Small intestine (tissue), 7 donors: ENCODE data around the gene ACTR3. TPM values are rescaled to one million over a fixed set of nuclear protein-coding genes. Genes with fewer than 3 reads are reported as not detected.

Source experiments
- DNase-seq, 2 donors: peaks; one replicate each; pipeline versions ENCODE4 v3.0.0 to v3.0.0-alpha.2; 2013
- FAIRE-seq: peaks from 2 replicates; lab custom pipeline; 2012; peaks lifted over from hg19 to GRCh38; lab: Jason Lieb, UNC
- H3K27ac ChIP-seq, 3 donors: one replicate each; pipeline ENCODE4 v1.5.1; 2013; ENCODE audit warnings: low read length in 2 of 3, mild to moderate bottlenecking in 2 of 3, control low read depth in 1 of 3, inconsistent platforms in 1 of 3, low read depth in 1 of 3, moderate library complexity in 1 of 3
- H3K27me3 ChIP-seq, 3 donors: one replicate each; pipeline ENCODE4 v1.6.1; 2013; ENCODE audit warnings: low read length in 3 of 3, inconsistent platforms in 1 of 3; ENCODE audit not compliant: control insufficient read depth in 3 of 3, insufficient read depth in 3 of 3
- H3K36me3 ChIP-seq, 3 donors: one replicate each; pipeline ENCODE4 v1.6.1; 2013; ENCODE audit warnings: low read length in 3 of 3, inconsistent platforms in 1 of 3, low read depth in 1 of 3, mild to moderate bottlenecking in 1 of 3, moderate library complexity in 1 of 3; ENCODE audit not compliant: control insufficient read depth in 3 of 3, insufficient read depth in 2 of 3
- H3K4me1 ChIP-seq, 3 donors: one replicate each; pipeline ENCODE4 v1.6.1; 2013; ENCODE audit warnings: low read length in 2 of 3, inconsistent platforms in 1 of 3, low read depth in 1 of 3, mild to moderate bottlenecking in 1 of 3, moderate library complexity in 1 of 3; ENCODE audit not compliant: control insufficient read depth in 3 of 3, insufficient read depth in 2 of 3
- H3K4me3 ChIP-seq, 3 donors: one replicate each; pipeline ENCODE4 v1.5.1; 2013; ENCODE audit warnings: low read length in 3 of 3, control low read depth in 1 of 3, inconsistent platforms in 1 of 3, low read depth in 1 of 3, mild to moderate bottlenecking in 1 of 3, moderate library complexity in 1 of 3
- H3K9me3 ChIP-seq, 2 donors: one replicate each; pipeline ENCODE4 v1.6.1; 2013; ENCODE audit warnings: low read depth in 1 of 2, low read length in 1 of 2; ENCODE audit not compliant: control insufficient read depth in 2 of 2, insufficient read depth in 1 of 2
- WGBS, 3 donors: extraction: QIAGEN DNeasy Blood & Tissue Kit; methylation state at CpG; one replicate each; pipeline ENCODE4 v1.1.7; 2013; 5-methylcytosine and 5-hydroxymethylcytosine counted together
- polyA plus RNA-seq, 4 donors: library from polyadenylated mRNA; stranded (reverse) in 3 of 4; unstranded in 1 of 4; fragments of 200-250 nt in 3 of 4; fragments of 120-200 nt in 1 of 4; gene quantifications; one replicate each; pipeline versions ENCODE4 v1.2.1 to v1.2.3, GENCODE V29; 2013
- donor health status: healthy with polysubstance abuse.
- donor health status: control.
- donor health status: control.
- donor health status: Bipolar disorder and iron deficiency.
- donor health status: healthy.

ACTR3 gene
- polyA plus RNA-seq, 4 donors, result 78.9 to 137 (median 95.4) TPM

- H3K4me3 ChIP-seq, result no peak overlapping the region
- no peak overlapping the region for H3K27ac ChIP-seq
- H3K36me3 ChIP-seq, result no peaks in the 10 kb centered on the region
- no peak for FAIRE-seq
- no peaks in the 10 kb centered on the region for H3K27me3 ChIP-seq
- no peak for DNase-seq
- H3K9me3 ChIP-seq, result peaks cover 0 to 5% of the 10 kb centered on the region in 2 donors
- H3K4me1 ChIP-seq, result peaks cover 0 to 5% (median 0%) of the 10 kb centered on the region in 3 donors
- WGBS, 3 donors, result 74 to 79% (median 75%) methylated on average over 4 of the region's 4 CpGs
Measured at GRCh38 chr2:113847144-113847543, 42.7 kb upstream of the ACTR3 start.

- DNase-seq (no peak), FAIRE-seq (no peak)
- Histone ChIP-seq H3K4me3 (no peak overlapping the region), H3K36me3 (no peaks in the 10 kb centered on the region), H3K27me3 (no peaks in the 10 kb centered on the region), H3K27ac (no peak overlapping the region), H3K4me1 (peaks cover 0 to 5% (median 3%) of the 10 kb centered on the region in 3 donors), H3K9me3 (peaks cover 0 to 5% of the 10 kb centered on the region in 2 donors)
- 79 to 82% (median 81%) methylated on average over 6 of the region's 6 CpGs for WGBS, 3 donors
Measured at GRCh38 chr2:113848758-113849415, 41.0 kb upstream of the ACTR3 start.

- Histone ChIP-seq H3K36me3 (no peaks in the 10 kb centered on the region), H3K27ac (no peak overlapping the region), H3K4me3 (no peak overlapping the region), H3K27me3 (no peaks in the 10 kb centered on the region), H3K4me1 (peaks cover 0 to 5% (median 3%) of the 10 kb centered on the region in 3 donors), H3K9me3 (peaks cover 0 to under 1% of the 10 kb centered on the region in 2 donors)
- 62 to 75% (median 71%) methylated on average over 3 of the region's 3 CpGs for WGBS, 3 donors
- FAIRE-seq (no peak), DNase-seq (peak in 1 of 2 donors; percentile 14)
Measured at GRCh38 chr2:113850687-113851086, 39.2 kb upstream of the ACTR3 start.

- Histone ChIP-seq H3K36me3 (no peaks in the 10 kb centered on the region), H3K9me3 (no peaks in the 10 kb centered on the region), H3K27me3 (no peaks in the 10 kb centered on the region), H3K4me3 (no peak overlapping the region), H3K4me1 (peaks cover 0 to 5% (median 3%) of the 10 kb centered on the region in 3 donors), H3K27ac (no peak overlapping the region)
- WGBS, 3 donors, result 19 to 45% (median 27%) methylated on average over 3 of the region's 3 CpGs
- FAIRE-seq (no peak), DNase-seq (peak; percentile 51 to 67)
Measured at GRCh38 chr2:113851640-113852039, 38.2 kb upstream of the ACTR3 start.

- no peaks in the 10 kb centered on the region for H3K27me3 ChIP-seq
- 89 to 97% (median 95%) methylated on average over 1 of the region's 1 CpG for WGBS, 3 donors
- H3K36me3 ChIP-seq, result no peaks in the 10 kb centered on the region
- peaks cover 0 to 5% (median 3%) of the 10 kb centered on the region in 3 donors for H3K4me1 ChIP-seq
- H3K9me3 ChIP-seq, result no peaks in the 10 kb centered on the region
- no peak overlapping the region for H3K4me3 ChIP-seq
- DNase-seq, result no peak
- no peak overlapping the region for H3K27ac ChIP-seq
- FAIRE-seq, result no peak
Measured at GRCh38 chr2:113854208-113854607, 35.7 kb upstream of the ACTR3 start.

DNA sequence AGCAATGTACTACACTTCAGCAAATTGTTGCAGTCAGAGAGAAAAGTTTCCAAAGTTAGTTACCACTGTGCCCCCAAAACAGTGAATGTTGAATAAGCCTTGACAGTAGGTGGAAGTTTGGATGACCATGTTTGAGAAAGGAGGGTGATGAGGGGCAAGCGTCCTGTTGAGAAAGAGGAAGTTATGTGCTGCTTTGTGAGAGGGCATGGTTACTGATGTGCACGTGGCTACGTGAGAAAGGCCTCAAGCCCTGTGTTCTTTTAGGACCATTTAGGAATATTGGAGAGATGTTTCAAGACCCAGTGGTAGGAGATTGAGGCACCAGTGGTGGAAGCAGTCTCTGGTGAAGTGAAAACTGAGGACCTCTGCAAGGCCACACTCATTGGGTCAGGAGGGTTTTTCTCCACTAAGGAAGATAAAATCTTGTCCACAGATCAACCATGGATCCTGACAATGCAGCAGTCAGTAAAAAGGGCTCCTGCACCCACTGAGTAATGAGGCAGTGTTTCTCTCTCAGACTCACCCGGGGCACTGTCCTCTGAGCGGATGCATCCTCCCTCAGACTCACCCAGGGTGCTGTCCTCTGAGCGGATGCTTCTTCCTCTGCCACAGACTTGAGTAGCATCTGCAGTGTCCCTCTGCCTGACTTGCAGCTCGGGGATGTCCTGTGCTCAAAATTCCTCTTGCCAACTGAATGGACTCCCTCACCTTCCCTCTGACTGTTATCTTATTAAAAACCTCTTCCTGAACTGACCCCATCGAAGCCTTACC, 34.7 kb upstream of the ACTR3 start:
- 72 to 92% (median 86%) methylated on average over 8 of the region's 8 CpGs for WGBS, 3 donors
- no peak for DNase-seq

GRCh38 chr2:113857464-113857863, 32.4 kb upstream of the ACTR3 start:
- H3K4me3 ChIP-seq, result no peak overlapping the region
- H3K4me1 ChIP-seq, result peaks cover 0 to 3% (median 0%) of the 10 kb centered on the region in 3 donors
- FAIRE-seq, result no peak
- WGBS, 3 donors, result 57 to 72% (median 66%) methylated on average over 3 of the region's 3 CpGs
- no peaks in the 10 kb centered on the region for H3K36me3 ChIP-seq
- no peaks in the 10 kb centered on the region for H3K9me3 ChIP-seq
- no peaks in the 10 kb centered on the region for H3K27me3 ChIP-seq
- no peak for DNase-seq
- H3K27ac ChIP-seq, result no peak overlapping the region

More for the DNA sequence above, 34.7 kb upstream of the ACTR3 start:
- Histone ChIP-seq H3K4me3 (no peak overlapping the region), H3K4me1 (peaks cover 0 to 5% (median 3%) of the 10 kb centered on the region in 3 donors), H3K9me3 (no peaks in the 10 kb centered on the region), H3K36me3 (no peaks in the 10 kb centered on the region), H3K27me3 (no peaks in the 10 kb centered on the region), H3K27ac (no peak overlapping the region)
- no peak for FAIRE-seq

- FAIRE-seq (no peak), DNase-seq (peak in 1 of 2 donors; percentile 26)
- Histone ChIP-seq H3K36me3 (no peaks in the 10 kb centered on the region), H3K27ac (no peak overlapping the region), H3K4me1 (no peaks in the 10 kb centered on the region), H3K9me3 (no peaks in the 10 kb centered on the region), H3K4me3 (no peak overlapping the region), H3K27me3 (no peaks in the 10 kb centered on the region)
- WGBS, 3 donors, result 82 to 91% (median 91%) methylated on average over 5 of the region's 5 CpGs
Measured at GRCh38 chr2:113858764-113859163, 31.1 kb upstream of the ACTR3 start.
